Measurements from ENCODE around the gene ARF1. TPM values are rescaled to one million over a fixed set of nuclear protein-coding genes. Genes with fewer than 3 reads are reported as not detected.

ARF1 gene
- total and polyA plus RNA-seq, 2 of the 8 experiments (the other 6 are each of a cell fraction or from before 2014, with no cell fraction given), result 265 to 471 TPM

- Histone ChIP-seq H3K27ac (ENCODE audit: low read depth, low read length) (peak overlapping the region; percentile 85; the same call in 1 of the 2 replicates), H3K4me3 (ENCODE audit: extremely low read depth in 1 of 4, insufficient read depth in 2 of 4, low read depth in 3 of 4, low read length in 4 of 4) (peak overlapping the region; percentile 80 to 93 (median 88)), H3K18ac (ENCODE audit: extremely low read depth, low read length) (no peak overlapping the region), H3K23me2 (ENCODE audit: low read depth, low read length) (peaks cover 5% of the 10 kb centered on the region; the same call in 1 of the 2 replicates), H2AK5ac (ENCODE audit: low read depth, low read length) (no peak overlapping the region), H3K9ac (replicated peaks in 1 of 4; ENCODE audit: extremely low read depth in 1 of 4, low read depth in 3 of 4, low read length in 3 of 4) (peak overlapping the region; percentile 90 to 97 (median 92); a peak in 6 of 7 replicates), H4K8ac (ENCODE audit: extremely low read depth, insufficient read depth, low read length) (peak overlapping the region; percentile 99; the same call in 1 of the 2 replicates), H2BK15ac (ENCODE audit: low read length) (no peak overlapping the region), H3K14ac (ENCODE audit: insufficient read length) (no peak overlapping the region), H3K4me1 (replicated peaks in 1 of 4; ENCODE audit: control insufficient read depth in 3 of 4, insufficient read depth in 4 of 4, low read length in 3 of 4) (peaks cover 0 to 10% (median 6%) of the 10 kb centered on the region in 4 experiments; a peak in 5 of 7 replicates), H3K79me2 (ENCODE audit: control insufficient read depth in 1 of 2, insufficient read depth in 2 of 2, low read length in 2 of 2) (peaks cover 0 to 43% of the 10 kb centered on the region in 2 experiments; a peak in 3 of 4 replicates), H2AFZ (ENCODE audit: low read length) (no peak overlapping the region), H3K4me2 (ENCODE audit: insufficient read depth in 1 of 2, low read depth in 2 of 2, low read length in 2 of 2) (peak overlapping the region; percentile 67 to 88), H2BK20ac (ENCODE audit: low read length) (no peak overlapping the region), H4K5ac (ENCODE audit: insufficient read length, low read depth, low read length) (no peak overlapping the region), H3K79me1 (ENCODE audit: low read depth, low read length) (peaks cover 23% of the 10 kb centered on the region), H3K56ac (replicated peaks; ENCODE audit: insufficient read length, low read depth, low read length) (peak overlapping the region; percentile 73), H3K4ac (replicated peaks; ENCODE audit: insufficient read length, low read depth, low read length) (no peak overlapping the region), H4K91ac (replicated peaks; ENCODE audit: insufficient read length, low read length) (no peak overlapping the region), H2BK120ac (replicated peaks; ENCODE audit: low read depth, low read length) (no peak overlapping the region), H2BK12ac (ENCODE audit: low read depth, low read length) (no peak overlapping the region), H2BK5ac (ENCODE audit: low read depth, low read length) (0 out of 2 replicates have a peak overlapping the region, but pooled peaks have one; percentile 92), H3K9me3 (ENCODE audit: insufficient read depth in 2 of 2, low read depth in 1 of 2, low read length in 1 of 2) (no peaks in the 10 kb centered on the region), H3K36me3 (ENCODE audit: control insufficient read depth in 2 of 4, insufficient read depth in 4 of 4, low read length in 3 of 4) (no peaks in the 10 kb centered on the region), H4K20me1 (replicated peaks in 1 of 2; ENCODE audit: control insufficient read depth in 1 of 2, insufficient read depth in 2 of 2, low read length in 2 of 2) (peaks cover 8 to 21% of the 10 kb centered on the region in 2 experiments), H3K23ac (ENCODE audit: insufficient read length) (no peak overlapping the region), H3K27me3 (replicated peaks in 1 of 4; ENCODE audit: control insufficient read depth in 3 of 4, extremely low read depth in 1 of 4, insufficient read depth in 3 of 4, low read length in 3 of 4) (peaks cover 0 to 14% (median 1%) of the 10 kb centered on the region in 4 experiments; a peak in 3 of 7 replicates)
- CTCF ChIA-PET (ENCODE audit: partially characterized antibody), result interaction anchor here (0.8 to 2.9 kb wide), 6 partner anchors 10 to 133 kb away, joined by 3 to 7 read pairs (median 3); partner anchors contain the start of gene IBA57
- 24% methylated on average over 23 of the region's 25 CpGs; no CpG with 5 or more reads in 1 of the 2 experiments for WGBS, 2 experiments (ENCODE audit: extremely low coverage in 1 of 2, insufficient coverage in 1 of 2, insufficient read length in 1 of 2, insufficient replicate concordance in 2 of 2, low coverage in 1 of 2, low lambda C conversion rate in 2 of 2, missing lambda C conversion rate in 1 of 2)
- TF ChIP-seq POLR2A (IDR thresholded peaks at IDR 0.05; ENCODE audit: control extremely low read depth in 1 of 2, low read depth in 2 of 2, low read length in 2 of 2), result peak in 1 of 2 experiments; percentile 8; a peak in 1 of 3 replicates
- no peak for TF ChIP-seq POU5F1 (IDR thresholded peaks at IDR 0.05; ENCODE audit: low read depth, low read length)
- TF ChIP-seq SUZ12 (IDR thresholded peaks at IDR 0.05; ENCODE audit: low read length), result 0 out of 2 replicates have a peak, but pooled peaks have one; percentile 20
- TF ChIP-seq TAF7 (optimal IDR thresholded peaks at IDR 0.05; ENCODE audit: borderline replicate concordance, low read depth, low read length), result no peak
- FAIRE-seq, result no peak
- POLR2A ChIA-PET (ENCODE audit: partially characterized antibody), result interaction anchor here (0.9 to 3.9 kb wide), 8 partner anchors 9 to 73 kb away, joined by 3 to 30 read pairs (median 4); partner anchors contain the start of genes GJC2 and IBA57
- no peak for DNase-seq (ENCODE audit: low read depth in 1 of 2, low spot score in 2 of 2)
Observed at GRCh38 chr1:228140724-228141225, 58.3 kb downstream of the ARF1 start.
